ENCODE measurements around the gene TMEM245. TPM values are rescaled to one million over a fixed set of nuclear protein-coding genes. Genes with fewer than 3 reads are reported as not detected.

The TMEM245 gene
- polyA plus RNA-seq, 1 experiment, result 30.4 TPM

GRCh38 chr9:108996643-108997042 lies 123.1 kb downstream of the TMEM245 start:
- Histone ChIP-seq H3K4me3 (ENCODE audit: low read depth, low read length) (no peak overlapping the region), H3K27me3 (ENCODE audit: control insufficient read depth, insufficient read depth, low read length) (no peaks in the 10 kb centered on the region), H3K36me3 (ENCODE audit: control insufficient read depth, insufficient read depth, low read length) (peaks cover 3% of the 10 kb centered on the region; the same call in 1 of the 2 replicates)
- DNase-seq (ENCODE audit: low read depth), result no peak
- ChIA-PET POLR2A (interaction anchor here (0.6 kb wide), 1 partner anchor 291 kb away, joined by 3 read pairs; no protein-coding TSS in a partner anchor), CTCF (no interaction called here)
- no peak for TF ChIP-seq CTCF (IDR thresholded peaks at IDR 0.05; ENCODE audit: insufficient read depth, low read depth, low read length)

- Histone ChIP-seq H3K4me3 (ENCODE audit: low read depth, low read length) (no peak overlapping the region), H3K36me3 (ENCODE audit: control insufficient read depth, insufficient read depth, low read length) (peaks cover 5% of the 10 kb centered on the region; the same call in 1 of the 2 replicates), H3K27me3 (ENCODE audit: control insufficient read depth, insufficient read depth, low read length) (no peaks in the 10 kb centered on the region)
- ChIA-PET CTCF (interaction anchor here (0.8 kb wide), 1 partner anchor 11 kb away, joined by 3 read pairs; no protein-coding TSS in a partner anchor), POLR2A (no interaction called here)
- no peak for DNase-seq (ENCODE audit: low read depth)
- no peak for TF ChIP-seq CTCF (IDR thresholded peaks at IDR 0.05; ENCODE audit: insufficient read depth, low read depth, low read length)
Observed at GRCh38 chr9:108994695-108995094, 125.1 kb downstream of the TMEM245 start.

DNA sequence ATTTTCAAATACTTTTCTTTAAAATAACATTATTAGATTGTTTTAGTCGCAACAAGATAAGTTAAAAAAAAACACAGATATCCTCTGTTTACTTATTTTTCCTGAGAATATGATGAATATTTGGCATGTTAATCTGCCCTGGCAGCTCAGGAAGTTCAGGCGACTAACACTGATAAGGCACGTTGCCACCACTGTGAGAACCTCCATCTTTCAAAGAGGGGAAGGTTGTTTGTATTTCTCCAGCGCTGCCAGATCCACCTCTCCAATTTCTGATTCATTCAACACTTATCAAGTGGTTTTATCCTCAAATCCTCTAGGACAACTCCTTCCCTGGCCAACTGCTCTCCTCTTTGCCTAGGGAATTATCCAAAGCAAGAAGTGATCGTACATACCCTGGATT lies 128.3 kb downstream of the TMEM245 start:
- ChIA-PET CTCF (interaction anchor here (0.5 kb wide), 1 partner anchor 223 kb away, joined by 3 read pairs; no protein-coding TSS in a partner anchor), POLR2A (no interaction called here)
- Histone ChIP-seq H3K27me3 (ENCODE audit: control insufficient read depth, insufficient read depth, low read length) (no peaks in the 10 kb centered on the region), H3K4me3 (ENCODE audit: low read depth, low read length) (no peak overlapping the region), H3K36me3 (ENCODE audit: control insufficient read depth, insufficient read depth, low read length) (peaks cover 5% of the 10 kb centered on the region)
- no peak for TF ChIP-seq CTCF (IDR thresholded peaks at IDR 0.05; ENCODE audit: insufficient read depth, low read depth, low read length)
- no peak for DNase-seq (ENCODE audit: low read depth)

GRCh38 chr9:108983885-108984284 lies 135.9 kb downstream of the TMEM245 start:
- H3K27me3 ChIP-seq (ENCODE audit: control insufficient read depth, insufficient read depth, low read length), result no peaks in the 10 kb centered on the region
- no peak overlapping the region for H3K4me3 ChIP-seq (ENCODE audit: low read depth, low read length)
- ChIA-PET CTCF (interaction anchor here (0.9 kb wide), 1 partner anchor 11 kb away, joined by 3 read pairs; no protein-coding TSS in a partner anchor), POLR2A (no interaction called here)
- H3K36me3 ChIP-seq (ENCODE audit: control insufficient read depth, insufficient read depth, low read length), result no peaks in the 10 kb centered on the region; the same call in 1 of the 2 replicates
- DNase-seq (ENCODE audit: low read depth), result no peak
- no peak for TF ChIP-seq CTCF (IDR thresholded peaks at IDR 0.05; ENCODE audit: insufficient read depth, low read depth, low read length)

DNA sequence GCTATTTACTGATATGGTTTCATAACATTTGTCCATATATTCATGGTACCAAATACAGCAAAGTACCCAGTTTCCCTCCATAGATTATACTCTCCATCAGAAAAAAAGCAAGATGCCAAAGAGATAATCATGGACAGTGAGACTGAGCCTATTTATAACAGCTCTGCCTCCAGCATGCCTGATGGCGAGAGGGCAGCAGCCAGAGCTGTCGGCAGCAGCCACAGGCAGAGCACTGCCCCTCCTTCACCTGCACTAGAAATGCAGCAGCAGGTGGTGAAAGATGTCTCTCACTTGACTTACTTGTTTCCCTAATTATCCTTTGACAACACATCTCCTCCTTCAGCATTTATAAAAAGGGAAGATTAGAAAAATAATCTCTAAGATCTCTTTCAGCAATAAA lies 138.9 kb downstream of the TMEM245 start:
- CTCF ChIA-PET, result no interaction called here
- DNase-seq (ENCODE audit: low read depth), result no peak
- POLR2A ChIA-PET, result no interaction called here
- Histone ChIP-seq H3K36me3 (ENCODE audit: control insufficient read depth, insufficient read depth, low read length) (peaks cover 2% of the 10 kb centered on the region; the same call in 1 of the 2 replicates), H3K4me3 (ENCODE audit: low read depth, low read length) (no peak overlapping the region), H3K27me3 (ENCODE audit: control insufficient read depth, insufficient read depth, low read length) (no peaks in the 10 kb centered on the region)
- TF ChIP-seq CTCF (IDR thresholded peaks at IDR 0.05; ENCODE audit: insufficient read depth, low read depth, low read length), result no peak
